GM12873 (cell line): Measurements from ENCODE around the gene PRKAG2.

Source experiments
- TF ChIP-seq, protein P1 (sequence below): IDR thresholded peaks from 2 replicates; pipeline ENCODE4 v1.5.1; 2012; ENCODE audit warnings: low read depth, mild to moderate bottlenecking, moderate library complexity, low read length, control low read depth; ENCODE audit not compliant: insufficient read depth; ENCODE audit errors: missing control alignments

The PRKAG2 gene

GRCh38 chr7:151899513-151900360 is 22.8 kb upstream of the PRKAG2 start:
- TF ChIP-seq, protein P1, sequence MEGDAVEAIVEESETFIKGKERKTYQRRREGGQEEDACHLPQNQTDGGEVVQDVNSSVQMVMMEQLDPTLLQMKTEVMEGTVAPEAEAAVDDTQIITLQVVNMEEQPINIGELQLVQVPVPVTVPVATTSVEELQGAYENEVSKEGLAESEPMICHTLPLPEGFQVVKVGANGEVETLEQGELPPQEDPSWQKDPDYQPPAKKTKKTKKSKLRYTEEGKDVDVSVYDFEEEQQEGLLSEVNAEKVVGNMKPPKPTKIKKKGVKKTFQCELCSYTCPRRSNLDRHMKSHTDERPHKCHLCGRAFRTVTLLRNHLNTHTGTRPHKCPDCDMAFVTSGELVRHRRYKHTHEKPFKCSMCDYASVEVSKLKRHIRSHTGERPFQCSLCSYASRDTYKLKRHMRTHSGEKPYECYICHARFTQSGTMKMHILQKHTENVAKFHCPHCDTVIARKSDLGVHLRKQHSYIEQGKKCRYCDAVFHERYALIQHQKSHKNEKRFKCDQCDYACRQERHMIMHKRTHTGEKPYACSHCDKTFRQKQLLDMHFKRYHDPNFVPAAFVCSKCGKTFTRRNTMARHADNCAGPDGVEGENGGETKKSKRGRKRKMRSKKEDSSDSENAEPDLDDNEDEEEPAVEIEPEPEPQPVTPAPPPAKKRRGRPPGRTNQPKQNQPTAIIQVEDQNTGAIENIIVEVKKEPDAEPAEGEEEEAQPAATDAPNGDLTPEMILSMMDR: no peak

GRCh38 chr7:151897951-151898686 is 21.2 kb upstream of the PRKAG2 start:
- TF ChIP-seq, protein P1: no peak

DNA sequence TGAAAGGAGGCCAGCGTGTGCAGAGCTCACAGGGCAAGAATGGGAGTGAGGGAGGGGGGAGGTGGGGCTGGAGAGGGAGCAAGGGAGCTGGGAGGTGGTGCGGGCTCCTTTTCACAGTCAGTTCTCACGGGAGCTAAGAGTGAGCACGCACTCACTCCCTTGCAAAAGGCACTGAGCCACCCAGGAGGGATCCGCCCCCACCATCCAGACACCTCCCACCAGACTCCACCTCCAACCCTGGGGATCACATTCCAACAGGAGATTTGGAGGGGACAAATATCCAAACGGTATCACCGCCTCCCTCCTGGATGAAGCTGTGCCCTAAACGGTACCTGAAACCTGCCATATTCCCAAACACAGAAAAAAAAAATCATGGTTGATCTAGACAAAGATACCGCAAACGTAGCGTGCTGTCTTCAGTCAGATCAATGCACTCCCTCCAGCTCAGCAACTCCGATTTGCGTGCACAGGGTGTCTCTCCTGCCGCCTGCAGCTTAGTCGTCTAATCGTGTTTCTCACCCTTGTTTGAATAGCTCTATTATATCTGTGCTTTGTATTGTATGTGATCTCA is 20.3 kb upstream of the PRKAG2 start:
- TF ChIP-seq, protein P1: no peak

- TF ChIP-seq, protein P1: no peak
Observed at GRCh38 chr7:151896486-151896885, 19.6 kb upstream of the PRKAG2 start.

DNA sequence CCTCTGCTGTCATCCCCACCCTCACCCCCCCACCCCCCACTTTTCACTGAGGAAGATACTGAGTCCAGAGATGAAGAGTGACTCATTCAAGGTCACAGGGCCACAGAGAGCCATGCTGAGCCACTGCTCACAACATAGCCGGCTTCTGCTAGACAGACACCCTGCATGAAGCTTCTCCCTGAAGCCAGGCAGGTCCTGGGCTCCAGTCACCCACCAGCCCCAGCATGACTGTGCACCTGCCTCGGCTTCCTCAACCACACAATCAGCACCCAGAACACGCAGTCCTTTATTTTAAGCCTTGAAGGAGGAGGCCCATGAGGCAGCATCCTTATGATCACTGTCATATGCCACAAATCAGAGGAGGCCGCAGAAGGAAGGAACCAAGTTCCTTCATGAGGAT is 19.2 kb upstream of the PRKAG2 start:
- TF ChIP-seq, protein P1: no peak

DNA sequence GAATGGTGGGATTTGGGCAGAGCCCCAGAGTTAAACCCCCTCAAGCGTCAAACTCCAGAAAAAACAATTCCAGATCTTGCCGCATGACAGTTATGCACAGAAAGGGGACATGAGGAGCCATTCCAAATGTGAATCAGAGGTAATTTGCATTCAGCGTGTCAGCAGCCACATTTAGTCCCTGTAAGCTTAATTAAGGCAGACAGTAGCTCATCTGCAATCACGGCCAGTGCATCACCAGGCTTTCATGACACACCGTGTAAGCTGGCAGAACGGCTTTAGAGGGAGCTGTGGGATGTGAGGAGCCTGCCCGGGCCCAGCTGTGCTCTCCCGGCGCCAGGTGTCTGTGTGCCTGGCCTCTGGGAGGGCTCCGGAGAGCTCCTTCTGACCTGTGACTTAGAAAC is 18.7 kb upstream of the PRKAG2 start:
- TF ChIP-seq, protein P1: no peak
